22Rv1 (cell line): ENCODE data around the gene TMEM209.
"Not testable (repeated sequence)": the region's sequence is repeated elsewhere in the genome, so short reads cannot be mapped to it uniquely, and the experiment has no call there.

Experiments used
- ZFX ChIP-seq: fragments of 450-650 bp; IDR thresholded peaks from 2 replicates; pipeline ENCODE4 v1.6.1; 2017; ENCODE audit warnings: antibody characterized with exemption, borderline replicate concordance
- TF ChIP-seq, protein P1 (sequence below): fragments of 450-650 bp; IDR thresholded peaks from 2 replicates; pipeline ENCODE4 v1.5.1; 2017; ENCODE audit warnings: mild to moderate bottlenecking

DNA sequence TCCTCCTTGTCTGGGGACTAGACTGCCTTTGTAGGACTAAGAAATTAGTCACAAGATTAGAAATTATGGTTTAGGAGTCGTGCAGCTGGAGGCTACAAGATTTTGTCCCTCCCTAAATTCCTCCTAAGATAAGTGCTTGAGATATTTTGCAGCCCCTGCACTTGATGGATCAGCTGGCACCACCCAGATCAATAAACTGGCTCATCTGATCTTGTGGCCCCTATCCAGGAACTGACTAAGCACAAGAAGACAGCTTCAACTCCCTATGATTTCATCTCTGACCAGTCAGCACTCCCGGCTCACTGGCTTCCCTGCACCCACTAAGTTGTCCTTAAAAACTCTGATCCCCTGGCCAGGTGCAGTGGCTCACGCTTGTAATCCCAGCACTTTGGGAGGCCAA lies 19.7 kb upstream of the TMEM209 start:
- TF ChIP-seq, protein P1, sequence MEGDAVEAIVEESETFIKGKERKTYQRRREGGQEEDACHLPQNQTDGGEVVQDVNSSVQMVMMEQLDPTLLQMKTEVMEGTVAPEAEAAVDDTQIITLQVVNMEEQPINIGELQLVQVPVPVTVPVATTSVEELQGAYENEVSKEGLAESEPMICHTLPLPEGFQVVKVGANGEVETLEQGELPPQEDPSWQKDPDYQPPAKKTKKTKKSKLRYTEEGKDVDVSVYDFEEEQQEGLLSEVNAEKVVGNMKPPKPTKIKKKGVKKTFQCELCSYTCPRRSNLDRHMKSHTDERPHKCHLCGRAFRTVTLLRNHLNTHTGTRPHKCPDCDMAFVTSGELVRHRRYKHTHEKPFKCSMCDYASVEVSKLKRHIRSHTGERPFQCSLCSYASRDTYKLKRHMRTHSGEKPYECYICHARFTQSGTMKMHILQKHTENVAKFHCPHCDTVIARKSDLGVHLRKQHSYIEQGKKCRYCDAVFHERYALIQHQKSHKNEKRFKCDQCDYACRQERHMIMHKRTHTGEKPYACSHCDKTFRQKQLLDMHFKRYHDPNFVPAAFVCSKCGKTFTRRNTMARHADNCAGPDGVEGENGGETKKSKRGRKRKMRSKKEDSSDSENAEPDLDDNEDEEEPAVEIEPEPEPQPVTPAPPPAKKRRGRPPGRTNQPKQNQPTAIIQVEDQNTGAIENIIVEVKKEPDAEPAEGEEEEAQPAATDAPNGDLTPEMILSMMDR: not testable (repeated sequence)
- TF ChIP-seq ZFX: not testable (repeated sequence)
